Thoracic aorta (tissue), 2 donors: ENCODE measurements around the gene TEAD1. TPM values are rescaled to one million over a fixed set of nuclear protein-coding genes. Genes with fewer than 3 reads are reported as not detected.

Experiments
- ATAC-seq: fragments of 150-250 bp; one replicate; pipeline ENCODE4 v1.8.0; 2017; ENCODE audit warnings: low read depth; ENCODE audit not compliant: insufficient number of reproducible peaks, low FRiP score
- DNase-seq: peaks from one replicate; pipeline ENCODE4 v3.0.0-alpha.2; 2020; ENCODE audit warnings: low spot score
- H3K27ac ChIP-seq, 2 donors: fragments of 200-600 bp; sonication (generic); 1 replicate in 1 of 2; 2 replicates in 1 of 2; pipeline ENCODE4 v1.5.1; 2016; ENCODE audit warnings: mild to moderate bottlenecking in 2 of 2, moderate library complexity in 2 of 2
- H3K27me3 ChIP-seq: fragments of 200-600 bp; sonication (generic); replicated peaks from 2 replicates; pipeline ENCODE4 v1.6.0; 2016; ENCODE audit warnings: mild to moderate bottlenecking; ENCODE audit not compliant: insufficient read depth
- H3K36me3 ChIP-seq: fragments of 200-600 bp; sonication (generic); one replicate; pipeline ENCODE4 v1.5.1; 2016
- H3K4me1 ChIP-seq, 2 donors: fragments of 200-600 bp; sonication (generic); 1 replicate in 1 of 2; 2 replicates in 1 of 2; pipeline versions ENCODE4 v1.5.1 to v1.6.0; 2016; ENCODE audit warnings: low read depth in 2 of 2, mild to moderate bottlenecking in 1 of 2; ENCODE audit not compliant: control insufficient read depth in 1 of 2
- H3K4me3 ChIP-seq: fragments of 200-600 bp; sonication (generic); 2 replicates; pipeline ENCODE4 v1.5.1; 2016; ENCODE audit warnings: mild to moderate bottlenecking
- H3K9me3 ChIP-seq: fragments of 200-600 bp; sonication (generic); 2 replicates; pipeline ENCODE4 v1.5.1; 2016
- total RNA-seq, 2 donors: library from RNA; depleted of rRNA; stranded (reverse); fragments of >200 nt; gene quantifications; one replicate each; pipeline versions ENCODE4 v1.1.0 to v1.2.3, GENCODE V29; 2016
- TF ChIP-seq, protein P1 (sequence below): fragments of 200-600 bp; sonication (generic); IDR thresholded peaks from one replicate; pipeline ENCODE4 v1.5.1; 2019; ENCODE audit warnings: antibody characterized with exemption

Gene TEAD1
- total RNA-seq, 2 donors from 2014 or later: 57.3 to 164 TPM

DNA sequence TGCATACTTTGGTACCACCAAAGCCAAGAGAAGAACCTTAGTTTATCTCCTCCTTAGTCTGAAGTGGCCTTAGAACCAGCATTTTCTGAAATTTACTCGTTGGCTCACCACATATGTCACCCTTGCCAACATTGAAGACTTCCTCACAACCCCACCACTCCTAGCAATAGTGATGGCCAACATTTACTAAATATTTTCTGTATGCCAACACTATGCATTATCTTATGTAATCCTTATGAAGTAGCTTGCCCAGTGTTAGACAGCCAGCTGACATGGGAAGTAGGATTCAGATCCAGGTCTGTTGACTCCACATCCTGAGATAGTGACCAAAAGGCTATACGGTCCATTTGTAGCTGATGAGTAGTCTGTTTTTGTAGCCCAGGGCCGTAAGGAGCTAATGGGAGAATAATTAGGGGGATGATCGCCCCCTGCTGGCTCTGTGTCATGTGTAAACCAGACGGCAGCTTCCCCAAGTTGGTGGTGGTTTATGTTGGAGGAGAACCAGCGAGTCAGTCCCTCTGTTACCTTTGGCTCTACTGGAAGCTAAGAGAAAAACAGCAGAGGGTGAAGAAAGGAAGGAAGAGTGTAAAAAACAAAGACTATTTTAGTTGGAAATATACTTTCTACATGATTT, 214.4 kb downstream of the TEAD1 start:
- peak; percentile 86 for DNase-seq
- H3K4me3 ChIP-seq: peak overlapping the region; percentile 35

DNA sequence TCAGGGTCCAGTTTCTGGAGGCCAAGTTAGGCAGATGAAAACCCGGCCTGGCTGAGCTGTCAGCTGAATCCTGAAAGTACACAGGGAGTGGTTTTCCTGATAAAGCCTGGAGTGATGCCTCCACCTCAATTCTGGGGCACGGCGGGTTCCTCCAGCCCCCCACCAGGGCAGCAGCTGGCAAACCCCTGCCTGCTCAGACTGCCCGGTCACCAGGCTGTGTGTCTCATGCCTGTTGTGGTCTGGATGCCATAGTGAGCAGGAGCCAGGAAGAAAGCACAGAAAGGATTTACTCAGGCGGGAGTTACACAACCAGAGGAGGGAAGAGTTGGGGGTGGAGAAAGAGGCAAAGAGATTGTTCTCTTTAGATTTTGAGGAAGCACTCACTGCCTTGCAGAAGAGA, 215.0 kb downstream of the TEAD1 start:
- DNase-seq (peak; percentile 60), ATAC-seq (peak; percentile 72)
- Histone ChIP-seq H3K4me1 (peaks cover 24 to 33% of the 10 kb centered on the region in 2 donors), H3K27me3 (no peaks in the 10 kb centered on the region), H3K9me3 (no peaks in the 10 kb centered on the region), H3K27ac (peak overlapping the region; percentile 66 to 72), H3K36me3 (no peaks in the 10 kb centered on the region), H3K4me3 (peak overlapping the region; percentile 35)
- TF ChIP-seq, protein P1, sequence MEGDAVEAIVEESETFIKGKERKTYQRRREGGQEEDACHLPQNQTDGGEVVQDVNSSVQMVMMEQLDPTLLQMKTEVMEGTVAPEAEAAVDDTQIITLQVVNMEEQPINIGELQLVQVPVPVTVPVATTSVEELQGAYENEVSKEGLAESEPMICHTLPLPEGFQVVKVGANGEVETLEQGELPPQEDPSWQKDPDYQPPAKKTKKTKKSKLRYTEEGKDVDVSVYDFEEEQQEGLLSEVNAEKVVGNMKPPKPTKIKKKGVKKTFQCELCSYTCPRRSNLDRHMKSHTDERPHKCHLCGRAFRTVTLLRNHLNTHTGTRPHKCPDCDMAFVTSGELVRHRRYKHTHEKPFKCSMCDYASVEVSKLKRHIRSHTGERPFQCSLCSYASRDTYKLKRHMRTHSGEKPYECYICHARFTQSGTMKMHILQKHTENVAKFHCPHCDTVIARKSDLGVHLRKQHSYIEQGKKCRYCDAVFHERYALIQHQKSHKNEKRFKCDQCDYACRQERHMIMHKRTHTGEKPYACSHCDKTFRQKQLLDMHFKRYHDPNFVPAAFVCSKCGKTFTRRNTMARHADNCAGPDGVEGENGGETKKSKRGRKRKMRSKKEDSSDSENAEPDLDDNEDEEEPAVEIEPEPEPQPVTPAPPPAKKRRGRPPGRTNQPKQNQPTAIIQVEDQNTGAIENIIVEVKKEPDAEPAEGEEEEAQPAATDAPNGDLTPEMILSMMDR: no peak

More for the DNA sequence above, 214.4 kb downstream of the TEAD1 start:
- H3K4me1 ChIP-seq: peaks cover 21 to 27% of the 10 kb centered on the region in 2 donors
- no peaks in the 10 kb centered on the region for H3K27me3 ChIP-seq
- H3K27ac ChIP-seq: peak overlapping the region; percentile 66 to 72
- no peaks in the 10 kb centered on the region for H3K9me3 ChIP-seq
- ATAC-seq: peak; percentile 70
- no peaks in the 10 kb centered on the region for H3K36me3 ChIP-seq
- TF ChIP-seq, protein P1: peak; percentile 68

DNA sequence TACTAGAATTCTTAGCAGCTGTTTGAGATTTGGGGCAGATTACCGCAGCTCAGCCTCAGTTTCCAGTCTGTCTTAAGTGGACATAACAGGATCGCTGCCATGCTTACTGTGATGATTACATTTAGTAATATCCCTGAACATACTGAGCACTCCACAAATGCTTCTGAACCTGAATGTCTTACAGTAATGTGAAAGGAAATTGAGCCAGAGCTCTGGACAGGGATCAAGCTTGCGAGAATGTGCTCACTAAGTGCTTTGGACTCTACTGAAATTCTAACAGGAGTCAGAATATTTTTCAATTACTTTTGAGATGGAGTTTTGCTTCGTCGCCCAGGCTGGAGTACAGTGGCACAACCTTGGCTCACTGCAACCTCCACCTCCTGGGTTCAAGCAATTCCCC, 216.3 kb downstream of the TEAD1 start:
- no peak for DNase-seq
- ATAC-seq: no peak
- Histone ChIP-seq H3K36me3 (no peaks in the 10 kb centered on the region), H3K4me3 (no peak overlapping the region), H3K27ac (peak overlapping the region; percentile 66 to 72), H3K4me1 (peaks cover 24 to 35% of the 10 kb centered on the region in 2 donors), H3K9me3 (no peaks in the 10 kb centered on the region), H3K27me3 (no peaks in the 10 kb centered on the region)
- TF ChIP-seq, protein P1: no peak

DNA sequence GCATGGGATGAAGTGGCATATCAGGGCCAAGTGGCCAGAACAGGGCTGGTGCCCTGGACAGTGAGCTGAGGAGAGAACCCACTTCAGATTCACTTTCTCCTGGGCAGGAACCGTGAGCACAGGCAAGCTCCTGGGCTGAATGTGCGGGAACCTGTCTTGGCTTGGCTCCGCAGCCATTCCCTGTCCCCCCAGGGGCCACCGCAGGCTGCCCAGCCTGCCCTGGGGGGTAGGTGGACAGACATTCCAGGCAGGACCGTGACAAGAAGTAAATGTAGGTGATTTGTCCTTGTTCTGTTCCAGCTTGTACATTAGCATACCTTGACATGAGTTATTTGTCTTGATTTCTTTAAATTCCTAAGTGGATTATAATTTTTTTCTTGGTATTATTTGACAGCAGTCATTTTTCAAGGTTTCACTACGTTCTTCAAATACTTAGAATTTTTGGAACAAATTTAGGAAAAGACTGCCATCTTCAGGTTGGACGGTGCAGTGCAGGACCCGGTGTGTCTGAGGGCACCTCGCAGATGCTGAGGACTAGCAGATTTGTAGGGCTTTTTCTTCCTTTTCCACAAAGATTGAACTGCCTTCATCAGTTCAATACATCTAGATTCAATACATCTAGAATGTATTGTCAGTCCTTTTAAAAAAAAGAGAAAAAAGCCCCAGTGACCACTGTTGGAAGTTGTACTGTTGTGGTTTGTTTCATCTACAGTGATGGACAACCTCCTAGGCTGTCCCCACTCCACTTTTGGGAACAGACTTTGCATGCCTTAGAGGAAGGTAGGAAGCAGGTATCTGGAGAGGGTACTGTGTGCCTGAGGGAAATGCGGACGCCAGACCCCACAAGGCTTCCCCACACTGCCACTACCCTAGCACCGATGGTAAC, 219.8 kb downstream of the TEAD1 start:
- Histone ChIP-seq H3K9me3 (no peaks in the 10 kb centered on the region), H3K4me3 (no peak overlapping the region), H3K27me3 (no peaks in the 10 kb centered on the region), H3K36me3 (no peaks in the 10 kb centered on the region), H3K27ac (no peak overlapping the region), H3K4me1 (peaks cover 28 to 58% of the 10 kb centered on the region in 2 donors)
- TF ChIP-seq, protein P1: peak; percentile 94
- ATAC-seq (no peak), DNase-seq (no peak)

DNA sequence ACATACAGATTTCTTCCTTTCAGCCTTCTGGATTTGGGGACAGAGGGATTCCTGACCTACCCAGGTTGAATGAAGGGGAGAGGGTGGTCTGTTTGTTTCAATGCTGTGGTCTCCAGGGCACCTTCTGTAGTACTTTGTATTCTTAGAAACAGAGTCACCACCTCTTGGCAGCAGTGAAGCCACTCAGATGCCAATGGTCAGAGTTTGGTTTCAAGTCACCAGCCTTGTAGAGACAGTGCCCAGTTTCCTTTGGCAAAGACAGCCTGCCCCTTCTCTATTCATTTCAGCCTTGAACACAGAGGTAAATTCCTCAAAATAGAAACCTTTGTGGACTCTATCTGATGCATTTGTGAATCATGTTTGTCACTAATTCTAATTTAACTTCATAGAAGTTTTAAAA, 223.2 kb downstream of the TEAD1 start:
- no peak overlapping the region for H3K4me3 ChIP-seq
- no peaks in the 10 kb centered on the region for H3K36me3 ChIP-seq
- DNase-seq (peak; percentile 16), ATAC-seq (no peak)
- no peaks in the 10 kb centered on the region for H3K27me3 ChIP-seq
- peak overlapping the region; percentile 68 to 69 for H3K27ac ChIP-seq
- peaks cover 8 to 60% of the 10 kb centered on the region in 2 donors for H3K4me1 ChIP-seq
- H3K9me3 ChIP-seq: no peaks in the 10 kb centered on the region
- TF ChIP-seq, protein P1: no peak
